ENCODE data around the gene SPART.

Gene SPART

GRCh38 chr13:36342715-36343114 is 3.5 kb downstream of the SPART start:
- no peaks in the 10 kb centered on the region for H3K9me3 ChIP-seq (replicated peaks; ENCODE audit: insufficient read depth, low read length)
- TF ChIP-seq EZH2phosphoT487 (IDR thresholded peaks at IDR 0.05; ENCODE audit: low read length) (no peak), EZH2 (optimal IDR thresholded peaks at IDR 0.05; ENCODE audit: low read depth, low read length) (no peak), CTCF (IDR thresholded peaks at IDR 0.05; ENCODE audit: low read length) (no peak)
- DNase-seq = no peak
- H4K20me1 ChIP-seq (ENCODE audit: insufficient read depth, low read length) = no peaks in the 10 kb centered on the region
- H2AFZ ChIP-seq (ENCODE audit: low read length) = no peak overlapping the region
- H3K79me2 ChIP-seq (ENCODE audit: low read length) = no peaks in the 10 kb centered on the region
- no peaks in the 10 kb centered on the region for H3K27me3 ChIP-seq (replicated peaks; ENCODE audit: insufficient read depth, low read length)
- no peaks in the 10 kb centered on the region for H3K36me3 ChIP-seq (replicated peaks; ENCODE audit: insufficient read depth, low read length)
- no peaks in the 10 kb centered on the region for H3F3A ChIP-seq (ENCODE audit: insufficient read depth, low read length)
- no peaks in the 10 kb centered on the region for H3K4me1 ChIP-seq (ENCODE audit: low read length)
- no peaks in the 10 kb centered on the region for H3K9me2 ChIP-seq (replicated peaks; ENCODE audit: insufficient read depth, low read length)
- H3K9ac ChIP-seq (ENCODE audit: low read length) = no peak overlapping the region
- H3K4me2 ChIP-seq (ENCODE audit: low read depth, low read length) = no peak overlapping the region
- no peak overlapping the region for H3K4me3 ChIP-seq (ENCODE audit: low read length)
- no peak overlapping the region for H3K27ac ChIP-seq (ENCODE audit: low read length)

GRCh38 chr13:36341718-36342117 is 4.5 kb downstream of the SPART start:
- Histone ChIP-seq H3K27ac (ENCODE audit: low read length) (no peak overlapping the region), H3K4me3 (ENCODE audit: low read length) (no peak overlapping the region), H3K36me3 (replicated peaks; ENCODE audit: insufficient read depth, low read length) (no peaks in the 10 kb centered on the region), H3K79me2 (ENCODE audit: low read length) (no peaks in the 10 kb centered on the region), H4K20me1 (ENCODE audit: insufficient read depth, low read length) (no peaks in the 10 kb centered on the region), H3K9me2 (replicated peaks; ENCODE audit: insufficient read depth, low read length) (no peaks in the 10 kb centered on the region), H3K9me3 (replicated peaks; ENCODE audit: insufficient read depth, low read length) (no peaks in the 10 kb centered on the region), H2AFZ (ENCODE audit: low read length) (no peak overlapping the region), H3K4me2 (ENCODE audit: low read depth, low read length) (no peak overlapping the region), H3K4me1 (ENCODE audit: low read length) (no peaks in the 10 kb centered on the region), H3K9ac (ENCODE audit: low read length) (no peak overlapping the region), H3F3A (ENCODE audit: insufficient read depth, low read length) (no peaks in the 10 kb centered on the region), H3K27me3 (replicated peaks; ENCODE audit: insufficient read depth, low read length) (no peaks in the 10 kb centered on the region)
- TF ChIP-seq EZH2 (optimal IDR thresholded peaks at IDR 0.05; ENCODE audit: low read depth, low read length) (no peak), EZH2phosphoT487 (IDR thresholded peaks at IDR 0.05; ENCODE audit: low read length) (no peak), CTCF (IDR thresholded peaks at IDR 0.05; ENCODE audit: low read length) (no peak)
- DNase-seq = no peak

- Histone ChIP-seq H3K27ac (ENCODE audit: low read length) (no peak overlapping the region), H3K79me2 (ENCODE audit: low read length) (no peaks in the 10 kb centered on the region), H3K9ac (ENCODE audit: low read length) (no peak overlapping the region)
Observed at GRCh38 chr13:36339600-36340155, 6.5 kb downstream of the SPART start.

More at GRCh38 chr13:36339600-36340155, 6.5 kb downstream of the SPART start:
- Histone ChIP-seq H3K4me2 (ENCODE audit: low read depth, low read length) (no peak overlapping the region), H3K27me3 (replicated peaks; ENCODE audit: insufficient read depth, low read length) (no peaks in the 10 kb centered on the region), H3K4me1 (ENCODE audit: low read length) (no peaks in the 10 kb centered on the region), H3K36me3 (replicated peaks; ENCODE audit: insufficient read depth, low read length) (no peaks in the 10 kb centered on the region), H3F3A (ENCODE audit: insufficient read depth, low read length) (no peaks in the 10 kb centered on the region), H4K20me1 (ENCODE audit: insufficient read depth, low read length) (no peaks in the 10 kb centered on the region), H3K9me3 (replicated peaks; ENCODE audit: insufficient read depth, low read length) (no peaks in the 10 kb centered on the region), H3K4me3 (ENCODE audit: low read length) (no peak overlapping the region), H3K9me2 (replicated peaks; ENCODE audit: insufficient read depth, low read length) (no peaks in the 10 kb centered on the region), H2AFZ (ENCODE audit: low read length) (no peak overlapping the region)
- DNase-seq = no peak
- TF ChIP-seq EZH2phosphoT487 (IDR thresholded peaks at IDR 0.05; ENCODE audit: low read length) = no peak
- TF ChIP-seq EZH2 (optimal IDR thresholded peaks at IDR 0.05; ENCODE audit: low read depth, low read length) = no peak
- no peak for TF ChIP-seq CTCF (IDR thresholded peaks at IDR 0.05; ENCODE audit: low read length)

Measured in MM.1S (cell line).